ENCODE data around the gene HDAC3.

HDAC3 gene

DNA sequence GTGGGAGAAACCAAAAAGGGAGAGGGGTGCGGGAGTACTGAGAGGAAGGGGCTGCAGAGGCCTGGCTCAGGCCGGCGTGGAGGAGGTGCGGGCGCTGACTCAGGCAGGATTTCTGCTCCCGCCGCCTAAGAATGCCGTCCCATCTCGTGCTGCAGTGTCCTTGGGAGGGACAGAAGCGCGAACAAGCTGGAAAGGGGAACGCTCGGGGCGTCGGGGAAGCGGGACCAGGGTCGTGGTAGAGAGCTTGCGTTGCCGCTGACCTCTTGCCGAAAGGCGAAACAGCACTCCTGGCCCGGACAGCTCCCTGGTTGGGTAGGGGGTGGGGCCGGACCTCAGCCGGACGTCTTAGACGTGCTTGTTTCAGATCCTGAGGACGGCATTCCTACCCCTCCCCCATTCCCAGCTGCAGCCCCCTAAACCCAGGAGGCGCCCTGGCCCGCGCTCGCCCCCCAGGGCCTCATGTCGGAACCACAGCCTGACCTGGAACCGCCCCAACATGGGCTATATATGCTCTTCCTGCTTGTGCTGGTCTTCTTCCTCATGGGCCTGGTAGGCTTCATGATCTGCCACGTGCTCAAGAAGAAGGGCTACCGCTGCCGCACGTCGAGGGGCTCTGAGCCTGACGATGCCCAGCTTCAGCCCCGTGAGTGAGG lies 1.2 kb upstream of the HDAC3 start:
- FAIRE-seq (peak; percentile 61), DNase-seq (ENCODE audit: insufficient read length, low spot score) (peak; percentile 59)
- no peak for TF ChIP-seq SPI1 (IDR thresholded peaks at IDR 0.05; ENCODE audit: low read depth, low read length)
- 0 out of 2 replicates have a peak, but pooled peaks have one; percentile 21 for TF ChIP-seq POLR2AphosphoS5 (IDR thresholded peaks at IDR 0.05; ENCODE audit: low read depth, low read length)

- peak; percentile 49 for DNase-seq (ENCODE audit: insufficient read length, low spot score)
- TF ChIP-seq POU2F2 (IDR thresholded peaks at IDR 0.05; ENCODE audit: low read depth, low read length) (no peak), SPI1 (IDR thresholded peaks at IDR 0.05; ENCODE audit: low read depth, low read length) (no peak), POLR2A (IDR thresholded peaks at IDR 0.05; ENCODE audit: low read depth, low read length) (no peak), TAF1 (IDR thresholded peaks at IDR 0.05; ENCODE audit: low read depth, low read length) (no peak), PAX5 (IDR thresholded peaks at IDR 0.05; ENCODE audit: insufficient read depth, low read length, severe bottlenecking) (no peak), POLR2AphosphoS5 (IDR thresholded peaks at IDR 0.05; ENCODE audit: low read depth, low read length) (no peak)
- FAIRE-seq, result peak; percentile 47
These were observed 596 bp upstream of the HDAC3 start for GRCh38 chr5:141637123-141637766.

GRCh38 chr5:141636106-141636412 lies 590 bp downstream of the HDAC3 start:
- FAIRE-seq (peak; percentile 20), DNase-seq (ENCODE audit: insufficient read length, low spot score) (no peak)
- TF ChIP-seq POLR2AphosphoS5 (IDR thresholded peaks at IDR 0.05; ENCODE audit: low read depth, low read length) (0 out of 2 replicates have a peak, but pooled peaks have one; percentile 20), PAX5 (IDR thresholded peaks at IDR 0.05; ENCODE audit: insufficient read depth, low read length, severe bottlenecking) (no peak)

GRCh38 chr5:141635646-141636045 lies 1.0 kb downstream of the HDAC3 start:
- no peak for TF ChIP-seq PAX5 (IDR thresholded peaks at IDR 0.05; ENCODE audit: insufficient read depth, low read length, severe bottlenecking)
- no peak for TF ChIP-seq POU2F2 (IDR thresholded peaks at IDR 0.05; ENCODE audit: low read depth, low read length)
- no peak for TF ChIP-seq POLR2A (IDR thresholded peaks at IDR 0.05; ENCODE audit: low read depth, low read length)
- no peak for TF ChIP-seq POLR2AphosphoS5 (IDR thresholded peaks at IDR 0.05; ENCODE audit: low read depth, low read length)
- no peak for TF ChIP-seq SPI1 (IDR thresholded peaks at IDR 0.05; ENCODE audit: low read depth, low read length)
- TF ChIP-seq TAF1 (IDR thresholded peaks at IDR 0.05; ENCODE audit: low read depth, low read length), result no peak
- DNase-seq (ENCODE audit: insufficient read length, low spot score) (no peak), FAIRE-seq (no peak)

DNA sequence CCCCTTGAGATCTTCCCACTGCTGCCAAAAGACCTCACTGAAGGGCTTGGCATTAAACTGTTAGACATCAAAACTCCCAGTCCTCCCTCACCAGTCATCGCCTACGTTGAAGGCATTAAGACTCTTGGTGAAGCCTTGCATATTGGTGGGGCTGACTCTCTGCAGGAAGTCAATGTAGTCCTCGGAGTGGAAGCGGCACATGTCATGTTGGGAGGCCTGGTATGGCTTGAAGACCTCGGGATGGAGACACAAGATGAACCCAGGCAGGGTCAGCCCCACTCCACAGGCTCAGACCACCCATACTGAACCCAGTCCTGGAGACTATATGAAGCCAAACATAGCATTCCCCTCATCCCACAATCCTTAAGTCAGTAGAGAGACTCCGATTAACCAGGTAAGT lies 1.9 kb downstream of the HDAC3 start:
- FAIRE-seq (no peak), DNase-seq (ENCODE audit: insufficient read length, low spot score) (no peak)
- no peak for TF ChIP-seq TAF1 (IDR thresholded peaks at IDR 0.05; ENCODE audit: low read depth, low read length)
- no peak for TF ChIP-seq POLR2AphosphoS5 (IDR thresholded peaks at IDR 0.05; ENCODE audit: low read depth, low read length)
- TF ChIP-seq POLR2A (IDR thresholded peaks at IDR 0.05; ENCODE audit: low read depth, low read length), result no peak
- no peak for TF ChIP-seq SPI1 (IDR thresholded peaks at IDR 0.05; ENCODE audit: low read depth, low read length)
- no peak for TF ChIP-seq POU2F2 (IDR thresholded peaks at IDR 0.05; ENCODE audit: low read depth, low read length)
- TF ChIP-seq PAX5 (IDR thresholded peaks at IDR 0.05; ENCODE audit: insufficient read depth, low read length, severe bottlenecking), result no peak

DNA sequence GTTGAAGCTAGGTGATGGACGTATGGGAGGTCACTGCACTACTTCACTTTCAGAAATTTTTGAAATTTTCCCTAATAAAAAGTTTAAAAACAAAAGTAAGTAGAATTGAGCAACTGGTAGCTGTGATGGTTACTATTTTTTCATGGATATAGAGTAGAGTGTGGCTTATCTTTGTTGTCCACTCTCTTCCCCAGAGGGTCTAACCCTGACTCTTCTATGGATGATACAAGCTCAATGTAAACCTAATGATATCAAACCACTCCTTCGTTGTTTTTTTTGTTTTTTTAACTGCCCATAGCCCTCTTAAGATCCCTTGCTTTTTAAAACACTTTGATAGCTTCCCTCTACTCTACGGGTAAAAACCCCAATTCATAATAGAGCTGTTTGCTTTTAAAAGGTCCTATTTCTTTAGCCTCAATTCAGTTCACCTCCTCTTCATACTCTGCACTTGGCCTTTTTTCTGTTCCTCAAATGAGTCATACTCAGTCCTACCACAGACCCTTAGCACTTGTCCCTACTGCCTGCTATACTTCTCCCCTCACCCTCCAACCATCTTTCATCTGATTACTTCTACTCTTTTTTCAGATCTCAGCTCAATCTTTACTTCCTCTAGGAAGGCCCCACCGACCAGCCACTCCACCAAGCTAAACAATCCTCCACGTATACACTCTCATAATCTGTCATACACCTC lies 2.6 kb downstream of the HDAC3 start:
- DNase-seq (ENCODE audit: insufficient read length, low spot score), result no peak
- peak; percentile 71 for FAIRE-seq
- TF ChIP-seq POU2F2 (IDR thresholded peaks at IDR 0.05; ENCODE audit: low read depth, low read length) (no peak), SPI1 (IDR thresholded peaks at IDR 0.05; ENCODE audit: low read depth, low read length) (peak; percentile 88)

DNA sequence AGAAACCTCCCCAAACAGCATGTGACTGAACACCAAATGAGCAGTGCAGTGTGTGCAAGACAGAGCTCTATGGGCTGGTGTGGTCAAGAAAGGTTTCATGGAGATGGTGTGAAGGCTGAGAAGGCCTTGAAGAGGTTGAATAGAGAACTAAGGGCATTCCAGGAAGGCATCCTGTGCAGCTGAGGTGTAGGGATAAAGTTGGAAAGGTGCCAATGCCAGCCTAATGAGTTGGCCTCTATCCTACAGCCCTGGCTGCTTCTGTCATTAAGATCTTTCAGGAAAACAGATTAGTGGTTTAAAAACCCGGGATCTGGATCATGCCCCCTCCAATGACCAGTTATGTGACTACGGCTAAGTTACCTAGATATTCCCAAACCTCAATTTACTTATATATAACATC lies 4.0 kb downstream of the HDAC3 start:
- no peak for TF ChIP-seq POU2F2 (IDR thresholded peaks at IDR 0.05; ENCODE audit: low read depth, low read length)
- TF ChIP-seq PAX5 (IDR thresholded peaks at IDR 0.05; ENCODE audit: insufficient read depth, low read length, severe bottlenecking), result no peak
- TF ChIP-seq TAF1 (IDR thresholded peaks at IDR 0.05; ENCODE audit: low read depth, low read length), result no peak
- TF ChIP-seq SPI1 (IDR thresholded peaks at IDR 0.05; ENCODE audit: low read depth, low read length), result no peak
- TF ChIP-seq POLR2A (IDR thresholded peaks at IDR 0.05; ENCODE audit: low read depth, low read length), result no peak
- TF ChIP-seq POLR2AphosphoS5 (IDR thresholded peaks at IDR 0.05; ENCODE audit: low read depth, low read length), result no peak
- no peak for FAIRE-seq

GRCh38 chr5:141630570-141631140 lies 6.0 kb downstream of the HDAC3 start:
- no peak for FAIRE-seq

More for the DNA sequence above, 4.0 kb downstream of the HDAC3 start:
- no peak for DNase-seq (ENCODE audit: insufficient read length, low spot score)

DNA sequence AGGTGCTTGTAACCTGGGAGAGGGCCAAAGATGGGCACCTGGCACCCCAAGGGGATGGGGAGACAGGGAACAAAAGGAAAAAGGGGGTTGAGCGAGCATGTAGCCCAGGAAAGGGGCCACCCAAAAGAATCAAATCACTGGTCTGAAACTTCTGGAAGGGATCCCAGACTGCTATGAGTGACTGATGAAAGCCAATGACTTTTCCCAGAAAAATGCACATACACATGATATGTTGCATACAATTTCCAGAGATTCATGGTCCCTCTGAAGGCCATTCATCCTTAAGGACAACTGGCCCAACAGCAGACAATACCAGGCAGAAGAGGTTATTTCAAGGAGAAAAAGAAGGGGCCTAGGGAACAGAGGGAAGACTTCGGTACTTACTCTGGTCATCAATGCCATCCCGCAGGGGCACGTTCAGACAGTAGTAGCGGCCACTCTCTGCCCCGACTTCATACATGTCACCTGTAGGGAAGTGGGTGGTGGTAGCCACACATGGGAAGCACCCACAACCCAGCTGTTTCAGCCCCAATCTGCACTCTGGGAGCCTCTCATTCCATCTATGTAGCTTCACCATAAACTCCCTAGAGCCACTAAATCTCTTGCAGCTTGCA lies 8.4 kb downstream of the HDAC3 start:
- TF ChIP-seq POU2F2 (IDR thresholded peaks at IDR 0.05; ENCODE audit: low read depth, low read length) (no peak), POLR2A (IDR thresholded peaks at IDR 0.05; ENCODE audit: low read depth, low read length) (no peak), SPI1 (IDR thresholded peaks at IDR 0.05; ENCODE audit: low read depth, low read length) (no peak), TAF1 (IDR thresholded peaks at IDR 0.05; ENCODE audit: low read depth, low read length) (no peak), POLR2AphosphoS5 (IDR thresholded peaks at IDR 0.05; ENCODE audit: low read depth, low read length) (no peak), PAX5 (IDR thresholded peaks at IDR 0.05; ENCODE audit: insufficient read depth, low read length, severe bottlenecking) (no peak)
- FAIRE-seq (no peak), DNase-seq (ENCODE audit: insufficient read length, low spot score) (no peak)

More at GRCh38 chr5:141630570-141631140, 6.0 kb downstream of the HDAC3 start:
- no peak for DNase-seq (ENCODE audit: insufficient read length, low spot score)
- TF ChIP-seq TAF1 (IDR thresholded peaks at IDR 0.05; ENCODE audit: low read depth, low read length) (no peak), PAX5 (IDR thresholded peaks at IDR 0.05; ENCODE audit: insufficient read depth, low read length, severe bottlenecking) (no peak), POU2F2 (IDR thresholded peaks at IDR 0.05; ENCODE audit: low read depth, low read length) (no peak), POLR2A (IDR thresholded peaks at IDR 0.05; ENCODE audit: low read depth, low read length) (no peak), SPI1 (IDR thresholded peaks at IDR 0.05; ENCODE audit: low read depth, low read length) (no peak), POLR2AphosphoS5 (IDR thresholded peaks at IDR 0.05; ENCODE audit: low read depth, low read length) (no peak)
